ENCODE results near the gene GTPBP3.
A peak's percentile ranks its signal among the peaks of the same experiment; 100 is the strongest.

The GTPBP3 gene

GRCh38 chr19:17307876-17308377, 29.4 kb upstream of the GTPBP3 start:
- no peak for DNase-seq

DNA sequence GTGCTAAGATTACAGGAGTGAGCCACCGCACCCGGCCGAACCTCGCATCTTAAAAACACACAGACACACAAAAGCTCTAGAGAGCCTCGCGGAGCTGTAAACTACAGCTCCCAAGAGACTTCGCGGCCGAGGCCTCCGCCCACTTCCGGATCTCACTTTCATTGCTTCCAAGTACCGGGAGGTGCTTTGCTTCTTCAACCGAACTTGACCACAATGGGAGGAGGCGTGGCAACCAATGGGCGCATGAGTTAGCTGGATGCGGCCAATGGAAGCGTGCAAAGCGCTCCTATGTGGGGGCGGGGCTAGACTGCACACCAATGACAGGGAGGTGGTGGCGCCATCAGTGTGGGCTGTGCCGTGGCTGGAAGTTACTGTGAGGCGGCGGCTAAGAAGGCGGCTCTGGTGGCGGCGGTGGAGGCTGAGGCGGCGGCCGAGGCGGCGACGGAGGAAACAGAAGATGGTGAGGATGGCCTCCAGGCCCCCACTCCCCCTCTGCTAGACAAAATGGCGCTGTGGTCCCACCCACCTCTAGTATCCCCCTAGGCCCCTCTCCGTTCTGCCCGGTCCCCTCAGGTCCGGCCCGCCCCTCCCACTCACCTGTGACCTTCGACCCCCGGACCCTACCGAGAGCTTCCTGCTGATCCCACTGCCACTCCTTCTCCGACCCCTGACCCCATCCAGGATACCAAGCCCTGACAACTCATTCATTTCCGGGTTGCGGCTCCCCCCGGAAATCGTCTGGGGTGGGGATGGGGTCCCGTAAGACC, 28.0 kb upstream of the GTPBP3 start, which contains the start of gene DDA1:
Gene DDA1 (plus strand): TSS at position 366 of the 767 bp plus-strand sequence. CDS start 92 bp downstream, at position 458.
- DNase-seq = peak; percentile 82 to 100 (median 99)

- DNase-seq = peak in 4 of 56 donors; percentile 42 to 51 (median 46)
These were observed 27.3 kb upstream of the GTPBP3 start for GRCh38 chr19:17309965-17310461.

DNA sequence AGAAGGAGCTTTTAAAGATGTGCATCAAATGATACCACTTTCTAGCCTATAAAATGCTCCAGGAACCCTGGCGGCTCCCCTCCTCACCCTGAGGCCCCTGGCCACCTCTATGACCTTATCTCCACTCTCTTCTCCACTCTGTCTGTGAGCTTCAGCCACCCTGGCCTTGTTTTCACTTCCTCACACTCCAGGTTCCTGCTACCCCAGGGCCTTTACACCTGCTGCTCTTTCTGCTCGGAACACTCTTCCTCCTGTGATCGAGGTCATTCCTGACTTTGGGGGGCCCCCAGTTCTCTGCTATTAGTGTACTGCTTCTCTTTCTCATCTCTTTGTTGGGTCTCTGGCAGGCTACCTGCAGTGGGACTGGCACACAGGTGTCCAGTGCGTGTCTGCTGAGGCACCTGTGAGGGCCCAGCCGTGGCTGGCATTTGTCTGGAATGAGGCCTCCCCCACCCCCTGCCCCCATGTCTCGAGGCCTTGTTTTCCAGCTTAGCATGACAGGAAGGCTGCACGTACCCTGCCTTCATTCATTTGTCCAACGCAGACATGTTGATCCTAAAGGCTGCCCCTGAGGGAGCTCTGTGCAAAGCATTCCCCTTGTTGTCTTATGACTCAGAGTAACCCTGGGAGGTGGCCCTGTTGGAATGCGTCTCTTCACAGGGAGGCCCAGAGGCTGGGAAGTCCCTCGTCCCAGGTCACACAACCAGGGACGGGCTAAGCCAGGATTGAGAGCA, 25.7 kb upstream of the GTPBP3 start:
- no peak for DNase-seq

DNA sequence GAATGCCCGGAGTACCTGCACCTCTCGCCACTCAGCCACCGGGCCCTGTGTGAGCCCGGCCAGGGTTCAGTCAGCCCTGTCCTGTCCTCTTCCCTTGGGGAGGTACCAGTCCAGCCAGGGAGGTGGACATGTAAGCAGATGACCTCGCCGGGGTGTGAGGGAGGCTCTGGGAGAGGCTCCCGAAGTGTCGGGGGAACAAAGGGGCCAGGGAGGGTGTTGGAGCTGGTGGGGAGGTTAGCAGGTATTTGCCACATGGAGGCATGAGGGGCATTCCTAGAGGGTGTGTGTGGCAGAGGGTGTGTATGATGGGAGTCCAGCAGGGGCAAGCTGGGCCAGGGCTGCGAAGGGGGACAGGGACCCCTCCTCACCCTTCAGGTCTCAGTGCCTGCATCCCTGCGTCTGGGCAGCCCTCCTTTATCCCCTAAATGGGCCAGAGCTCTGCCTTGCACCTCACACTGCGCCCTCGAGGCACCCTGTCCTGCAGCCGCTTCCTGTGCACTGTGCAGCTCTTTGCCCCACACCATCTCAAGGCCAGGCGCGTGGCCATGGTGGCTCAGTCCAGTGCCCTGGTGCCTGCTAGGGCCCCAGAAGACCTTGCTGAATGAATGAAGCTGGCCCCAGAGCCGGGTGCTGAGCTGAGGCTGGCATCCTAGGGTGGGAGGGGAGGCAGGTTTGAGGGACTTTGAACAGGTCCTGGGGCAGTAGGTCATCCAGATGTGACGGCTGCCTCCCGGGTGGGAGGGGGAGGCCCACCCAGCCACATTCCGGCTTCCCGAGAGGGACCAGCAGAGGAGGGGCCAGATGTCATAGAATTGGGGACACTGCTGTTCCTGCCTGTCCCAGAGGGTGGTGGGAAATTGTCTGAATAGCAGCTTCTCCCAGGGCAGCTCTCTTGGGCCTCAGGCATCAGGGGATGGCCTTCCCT, 24.9 kb upstream of the GTPBP3 start:
- no peak for DNase-seq

DNA sequence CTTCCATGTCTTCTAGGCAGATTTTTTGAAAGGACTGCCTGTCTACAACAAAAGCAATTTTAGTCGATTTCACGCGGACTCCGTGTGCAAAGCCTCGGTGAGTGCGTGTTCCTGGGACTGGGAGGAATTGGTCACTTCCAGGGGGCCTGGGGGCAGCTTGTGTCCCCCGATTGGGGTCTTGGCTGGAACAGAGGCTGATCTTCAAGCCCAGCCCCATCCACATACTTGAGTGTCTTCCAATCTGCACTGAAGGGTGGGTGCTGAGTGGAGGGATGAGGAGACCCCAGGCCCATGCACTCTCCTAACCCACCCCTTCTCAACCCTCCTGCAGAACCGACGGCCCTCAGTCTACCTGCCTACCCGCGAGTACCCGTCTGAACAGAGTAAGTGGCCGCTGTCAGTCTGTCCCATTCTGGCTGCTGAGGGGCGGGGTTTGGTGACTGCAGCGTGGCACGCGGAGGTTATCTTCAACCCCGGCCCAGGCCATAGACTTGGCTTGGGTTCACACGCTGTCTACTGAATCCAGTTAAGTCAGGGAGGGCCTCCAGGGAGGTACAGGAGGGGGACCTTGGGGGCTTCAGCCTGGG, 23.3 kb upstream of the GTPBP3 start:
- no peak for DNase-seq

DNA sequence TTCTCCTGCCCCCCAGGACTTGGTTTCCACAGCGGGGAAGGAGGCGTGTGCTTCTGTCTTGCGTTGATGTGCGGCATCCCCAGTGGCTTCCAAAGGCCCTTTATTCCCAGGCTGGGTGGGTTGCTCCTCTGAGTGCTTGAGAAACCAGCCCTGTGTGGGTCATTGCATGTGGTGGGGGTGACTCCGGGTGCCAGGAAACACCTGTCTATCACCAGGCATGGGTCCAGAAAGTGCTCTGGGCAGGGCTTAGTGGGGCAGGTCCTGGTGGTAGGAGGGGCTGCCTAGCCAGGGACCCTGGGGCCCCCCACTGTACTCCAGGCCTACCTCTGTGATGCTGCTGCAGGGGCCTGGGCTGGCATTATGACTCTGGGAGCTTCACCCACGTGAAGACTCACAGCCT, 18.4 kb upstream of the GTPBP3 start:
- no peak for DNase-seq

DNA sequence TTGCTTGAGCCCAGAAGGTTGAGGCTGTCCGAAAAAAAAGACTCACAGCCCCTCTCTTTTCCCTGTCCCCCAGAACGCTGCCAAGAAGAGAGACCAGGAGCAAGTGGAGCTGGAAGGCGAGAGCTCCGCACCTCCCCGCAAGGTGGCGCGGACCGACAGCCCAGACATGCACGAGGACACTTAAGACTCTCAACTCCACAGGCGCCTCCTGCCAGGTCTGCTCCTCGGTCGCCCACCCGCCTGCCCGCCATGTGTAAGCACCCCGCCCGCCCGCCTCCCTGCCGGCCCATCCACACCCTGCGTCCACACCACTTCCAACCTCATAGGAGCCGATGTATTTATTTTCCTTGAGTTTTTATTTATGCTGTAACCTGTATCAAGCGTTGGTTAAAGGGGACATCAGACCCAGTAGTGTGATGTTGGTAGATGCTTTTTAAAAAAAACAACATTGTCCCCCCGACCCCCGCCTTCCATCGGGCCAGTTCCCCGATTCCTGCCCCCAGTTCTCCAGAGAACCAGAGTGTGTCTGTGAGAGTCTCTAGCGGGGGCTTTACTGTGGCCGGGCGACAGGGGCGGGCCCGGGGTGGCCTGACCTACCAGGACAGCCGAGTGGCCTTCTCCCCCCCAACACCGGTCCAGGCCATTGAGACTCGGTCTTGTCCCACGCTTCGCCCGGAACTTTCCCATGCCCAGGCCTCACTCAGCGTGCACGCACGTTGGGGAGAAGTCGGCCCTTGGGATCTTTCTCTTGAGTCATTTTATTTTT, 17.7 kb upstream of the GTPBP3 start:
- DNase-seq = no peak

DNA sequence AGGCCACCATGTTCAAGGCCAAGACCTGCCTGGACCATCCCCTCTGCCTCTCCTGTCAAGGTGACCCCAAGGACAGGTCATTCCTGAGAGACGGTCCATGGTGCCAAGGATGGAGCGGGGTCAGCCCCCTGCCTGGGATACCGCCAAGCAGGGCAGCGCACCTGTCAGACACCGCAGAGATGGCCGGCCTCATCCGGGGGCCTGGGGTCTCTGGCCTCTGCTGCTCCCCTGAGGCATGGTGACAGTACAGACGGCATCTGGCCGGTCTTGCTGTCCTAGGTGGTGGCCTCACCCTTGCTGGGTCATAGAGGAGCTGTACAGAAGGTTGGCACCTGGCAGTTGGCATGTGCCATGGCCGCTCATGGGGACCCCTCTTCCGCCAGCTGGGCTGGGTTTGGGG, 16.9 kb upstream of the GTPBP3 start:
- DNase-seq = no peak

- DNase-seq = no peak
These were observed 15.5 kb upstream of the GTPBP3 start for GRCh38 chr19:17321655-17322489.

DNA sequence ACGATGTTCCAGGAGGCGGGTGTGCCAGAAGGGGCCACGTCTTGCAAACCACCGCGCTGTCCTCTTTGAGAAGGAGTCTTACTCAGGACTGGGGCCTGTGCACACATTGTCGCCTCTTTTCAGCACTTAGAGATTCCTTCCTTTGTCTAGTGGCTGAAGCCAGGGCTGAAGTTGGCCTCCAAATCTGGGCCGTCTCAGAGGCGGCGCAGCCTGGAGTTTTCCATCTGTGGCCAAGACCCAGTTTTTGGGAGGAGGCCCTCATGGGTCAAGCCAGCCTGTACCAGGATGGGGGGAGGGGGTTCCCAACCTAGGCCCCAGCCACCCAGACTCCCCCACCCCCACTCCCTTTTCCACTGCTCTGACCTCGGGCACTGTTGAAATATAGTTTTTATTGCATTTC, 14.5 kb upstream of the GTPBP3 start:
- DNase-seq = peak in 32 of 56 donors; percentile 6 to 69 (median 31)

DNA sequence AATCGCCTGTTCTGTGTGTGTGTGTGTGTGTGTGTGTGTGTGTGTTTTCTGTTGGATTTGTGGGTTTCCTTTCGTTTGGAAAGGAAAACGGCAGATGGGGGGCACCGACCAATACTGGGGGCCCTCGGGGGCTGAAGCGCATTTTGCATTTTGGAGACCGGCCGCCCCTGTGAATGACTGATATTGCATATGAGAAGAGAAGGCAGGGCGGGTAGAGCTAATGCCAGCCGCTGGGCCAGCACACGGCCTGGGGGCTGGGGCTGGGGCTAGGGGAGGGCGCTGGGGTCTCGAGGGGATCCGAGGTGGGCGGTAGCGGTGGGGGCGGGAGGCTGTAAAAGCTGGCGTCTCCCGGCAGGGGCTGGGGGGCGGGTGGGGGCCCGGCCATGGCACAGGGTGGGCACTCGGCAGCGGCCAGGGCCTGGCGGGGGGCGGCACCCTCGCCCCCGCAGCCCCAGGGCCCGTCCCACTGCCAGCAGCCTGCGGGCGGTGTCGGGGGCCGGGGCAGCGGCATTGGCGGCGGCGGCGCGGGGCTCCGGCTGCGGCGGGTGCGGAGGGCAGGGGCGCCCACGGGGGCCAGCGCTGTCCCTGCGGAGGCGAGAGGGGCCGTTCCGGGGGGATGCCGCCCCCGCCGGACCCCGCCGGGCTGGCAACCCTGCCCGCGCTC, 13.9 kb upstream of the GTPBP3 start:
- no peak for DNase-seq

GRCh38 chr19:17323964-17324332, 13.4 kb upstream of the GTPBP3 start:
- DNase-seq = peak in 1 of 56 donors; percentile 4

- DNase-seq = no peak
These were observed 12.8 kb upstream of the GTPBP3 start for GRCh38 chr19:17324357-17325114.

- peak in 2 of 56 donors; percentile 11 to 28 for DNase-seq
These were observed 12.2 kb upstream of the GTPBP3 start for GRCh38 chr19:17325133-17325532.

GRCh38 chr19:17325881-17326594, 11.3 kb upstream of the GTPBP3 start:
- peak in 49 of 56 donors; percentile 5 to 89 (median 53) for DNase-seq

DNA sequence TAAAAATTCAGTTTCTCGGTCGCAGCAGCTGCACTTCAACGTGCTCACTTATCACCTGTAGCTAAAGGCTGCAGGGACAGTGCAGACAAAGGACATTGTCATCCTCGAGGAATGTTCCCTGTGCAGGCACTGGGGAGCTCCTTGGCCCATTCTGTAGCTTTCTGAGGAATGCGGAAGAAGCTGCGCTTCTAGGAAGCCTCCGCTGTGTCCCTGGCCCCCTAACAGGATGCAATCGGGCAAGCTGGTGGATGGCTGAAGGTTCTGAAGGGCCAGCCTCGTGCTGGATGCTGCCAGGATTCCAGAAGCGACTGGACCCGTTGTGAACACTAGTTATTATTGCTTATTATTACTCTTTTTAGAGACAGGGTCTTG, 10.8 kb upstream of the GTPBP3 start:
- no peak for DNase-seq

Data from nucleus accumbens (tissue), 56 donors.